Uterus (tissue), 4 donors: Measurements from ENCODE around the gene ELF4. TPM values are rescaled to one million over a fixed set of nuclear protein-coding genes. Genes with fewer than 3 reads are reported as not detected.

Experiments used
- DNase-seq, 2 donors: peaks; one replicate each; pipeline ENCODE4 v3.0.0-alpha.2; 2019 to 2020
- H3K27ac ChIP-seq, 2 donors: fragments of 200-600 bp; sonication (generic); 1 replicate in 1 of 2; 2 replicates in 1 of 2; pipeline ENCODE4 v1.5.1; 2016 to 2018
- H3K27me3 ChIP-seq, 2 donors: fragments of 200-600 bp; sonication (generic); one replicate each; pipeline ENCODE4 v1.5.1; 2018 to 2019; ENCODE audit warnings: control low read depth in 1 of 2
- H3K36me3 ChIP-seq, 2 donors: fragments of 200-600 bp; sonication (generic); one replicate each; pipeline ENCODE4 v1.5.1; 2019; ENCODE audit warnings: control low read depth in 1 of 2
- H3K4me1 ChIP-seq, 2 donors: fragments of 200-600 bp; sonication (generic); one replicate each; pipeline ENCODE4 v1.5.1; 2018 to 2019; ENCODE audit warnings: control low read depth in 1 of 2
- H3K4me3 ChIP-seq, 2 donors: fragments of 200-600 bp; sonication (generic); 1 replicate in 1 of 2; 2 replicates in 1 of 2; pipeline ENCODE4 v1.5.1; 2018 to 2019; ENCODE audit warnings: mild to moderate bottlenecking in 1 of 2
- H3K9me3 ChIP-seq, 2 donors: fragments of 200-600 bp; sonication (generic); one replicate each; pipeline ENCODE4 v1.5.1; 2019; ENCODE audit warnings: control low read depth in 1 of 2
- POLR2A ChIP-seq, 2 donors: fragments of 450-650 bp; IDR thresholded peaks; one replicate each; pipeline ENCODE4 v1.6.1; 2016; ENCODE audit warnings: antibody characterized with exemption in 2 of 2, mild to moderate bottlenecking in 1 of 2, moderate library complexity in 1 of 2
- intact Hi-C: fragments of 100-400 bp; cut with DNase I; formaldehyde crosslinking; loops from one replicate; pipeline ENCODE4 v1.15.1; 2023; ENCODE audit warnings: low total_unique reads
- total RNA-seq, 4 donors: library from RNA; depleted of rRNA in 3 of 4; stranded (reverse); fragments of >200 nt in 3 of 4; gene quantifications; one replicate each; pipeline versions ENCODE4 v1.1.0 to v1.2.4, GENCODE V29; 2014 to 2023
- TF ChIP-seq, protein P1 (sequence below), 4 experiments: fragments of 200-600 bp in 2 of 4; fragments of 450-650 bp in 2 of 4; sonication (generic) in 2 of 4; IDR thresholded peaks; one replicate each; pipeline ENCODE4 v1.5.1; 2016 to 2019; ENCODE audit warnings: antibody characterized with exemption in 4 of 4, mild to moderate bottlenecking in 2 of 4, moderate library complexity in 1 of 4
- donor health status: DM: yes; HTN: yes; CAD: no.

Gene ELF4
- total RNA-seq, 4 donors from 2014 or later, result 4.6 to 22.3 (median 11.8) TPM

DNA sequence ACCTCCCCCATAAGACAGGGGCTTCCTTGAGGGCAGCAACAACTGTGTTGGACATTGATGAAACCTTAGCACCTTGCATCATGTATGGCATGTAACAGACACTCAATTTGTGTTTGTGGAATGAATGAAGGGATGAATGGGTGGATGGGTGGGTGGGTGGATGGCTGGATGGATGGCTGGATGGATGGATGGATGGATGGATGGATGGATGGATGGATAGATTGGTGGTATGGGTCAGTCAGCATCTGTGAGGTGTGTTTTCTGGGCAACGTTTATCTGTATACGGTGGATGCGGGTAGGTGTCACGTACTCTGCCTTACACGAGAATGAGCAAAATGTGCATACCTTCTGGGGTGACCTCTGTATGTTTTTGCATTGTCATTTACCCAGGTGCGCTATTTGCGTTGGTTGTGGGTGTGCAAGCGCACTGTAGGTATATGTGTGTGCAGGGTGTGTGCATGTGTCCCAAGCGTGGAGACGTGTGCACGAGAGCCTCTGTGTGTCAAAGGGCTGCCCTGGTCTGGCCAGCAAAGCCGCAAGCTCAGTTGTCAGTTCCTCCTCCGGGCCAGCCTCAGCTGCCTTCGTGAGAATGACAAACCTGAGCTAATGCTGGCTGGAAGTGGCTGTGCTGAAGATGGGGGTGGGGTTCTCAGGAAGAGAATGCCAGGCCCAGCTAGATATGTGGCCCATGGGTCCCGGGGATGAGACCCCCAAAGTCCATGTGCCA, 26.5 kb downstream of the ELF4 start:
- H3K27ac ChIP-seq, result no peak overlapping the region
- no peak overlapping the region for H3K4me3 ChIP-seq
- H3K27me3 ChIP-seq, result no peaks in the 10 kb centered on the region
- no peak for DNase-seq
- TF ChIP-seq POLR2A (IDR thresholded peaks at IDR 0.05), result no peak
- intact Hi-C loops, result loop anchor here (5.0 kb wide), 1 partner anchor 108 kb away; no protein-coding TSS in a partner anchor
- H3K4me1 ChIP-seq, result no peaks in the 10 kb centered on the region
- H3K36me3 ChIP-seq, result no peaks in the 10 kb centered on the region
- no peaks in the 10 kb centered on the region for H3K9me3 ChIP-seq

DNA sequence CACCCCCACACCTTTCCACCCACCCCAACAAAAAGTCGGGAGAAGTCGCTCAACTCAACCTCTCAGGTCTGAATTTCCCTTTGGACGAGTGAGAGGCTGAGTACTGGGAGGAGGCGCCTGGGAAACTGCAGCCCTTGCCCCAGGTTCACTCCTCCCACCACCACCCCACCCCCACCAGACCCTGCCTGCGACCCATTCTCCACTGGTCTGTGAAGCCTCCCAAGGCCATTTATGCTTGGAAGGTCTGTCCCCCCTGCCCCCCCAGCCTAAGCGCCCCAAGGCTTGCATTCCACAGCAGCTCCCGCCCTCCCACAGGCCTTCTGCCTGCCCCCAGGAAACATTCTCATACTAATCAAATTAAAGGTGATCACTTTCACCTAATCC, 27.2 kb downstream of the ELF4 start:
- Histone ChIP-seq H3K36me3 (no peaks in the 10 kb centered on the region), H3K27ac (peak overlapping the region; percentile 70 to 71), H3K9me3 (no peaks in the 10 kb centered on the region), H3K4me1 (no peaks in the 10 kb centered on the region), H3K27me3 (no peaks in the 10 kb centered on the region), H3K4me3 (no peak overlapping the region)
- DNase-seq, result no peak
- TF ChIP-seq, protein P1, sequence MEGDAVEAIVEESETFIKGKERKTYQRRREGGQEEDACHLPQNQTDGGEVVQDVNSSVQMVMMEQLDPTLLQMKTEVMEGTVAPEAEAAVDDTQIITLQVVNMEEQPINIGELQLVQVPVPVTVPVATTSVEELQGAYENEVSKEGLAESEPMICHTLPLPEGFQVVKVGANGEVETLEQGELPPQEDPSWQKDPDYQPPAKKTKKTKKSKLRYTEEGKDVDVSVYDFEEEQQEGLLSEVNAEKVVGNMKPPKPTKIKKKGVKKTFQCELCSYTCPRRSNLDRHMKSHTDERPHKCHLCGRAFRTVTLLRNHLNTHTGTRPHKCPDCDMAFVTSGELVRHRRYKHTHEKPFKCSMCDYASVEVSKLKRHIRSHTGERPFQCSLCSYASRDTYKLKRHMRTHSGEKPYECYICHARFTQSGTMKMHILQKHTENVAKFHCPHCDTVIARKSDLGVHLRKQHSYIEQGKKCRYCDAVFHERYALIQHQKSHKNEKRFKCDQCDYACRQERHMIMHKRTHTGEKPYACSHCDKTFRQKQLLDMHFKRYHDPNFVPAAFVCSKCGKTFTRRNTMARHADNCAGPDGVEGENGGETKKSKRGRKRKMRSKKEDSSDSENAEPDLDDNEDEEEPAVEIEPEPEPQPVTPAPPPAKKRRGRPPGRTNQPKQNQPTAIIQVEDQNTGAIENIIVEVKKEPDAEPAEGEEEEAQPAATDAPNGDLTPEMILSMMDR (IDR thresholded peaks at IDR 0.05), result no peak
- no peak for TF ChIP-seq POLR2A (IDR thresholded peaks at IDR 0.05)
- intact Hi-C loops, result loop anchor here (5.0 kb wide), 1 partner anchor 109 kb away; no protein-coding TSS in a partner anchor

DNA sequence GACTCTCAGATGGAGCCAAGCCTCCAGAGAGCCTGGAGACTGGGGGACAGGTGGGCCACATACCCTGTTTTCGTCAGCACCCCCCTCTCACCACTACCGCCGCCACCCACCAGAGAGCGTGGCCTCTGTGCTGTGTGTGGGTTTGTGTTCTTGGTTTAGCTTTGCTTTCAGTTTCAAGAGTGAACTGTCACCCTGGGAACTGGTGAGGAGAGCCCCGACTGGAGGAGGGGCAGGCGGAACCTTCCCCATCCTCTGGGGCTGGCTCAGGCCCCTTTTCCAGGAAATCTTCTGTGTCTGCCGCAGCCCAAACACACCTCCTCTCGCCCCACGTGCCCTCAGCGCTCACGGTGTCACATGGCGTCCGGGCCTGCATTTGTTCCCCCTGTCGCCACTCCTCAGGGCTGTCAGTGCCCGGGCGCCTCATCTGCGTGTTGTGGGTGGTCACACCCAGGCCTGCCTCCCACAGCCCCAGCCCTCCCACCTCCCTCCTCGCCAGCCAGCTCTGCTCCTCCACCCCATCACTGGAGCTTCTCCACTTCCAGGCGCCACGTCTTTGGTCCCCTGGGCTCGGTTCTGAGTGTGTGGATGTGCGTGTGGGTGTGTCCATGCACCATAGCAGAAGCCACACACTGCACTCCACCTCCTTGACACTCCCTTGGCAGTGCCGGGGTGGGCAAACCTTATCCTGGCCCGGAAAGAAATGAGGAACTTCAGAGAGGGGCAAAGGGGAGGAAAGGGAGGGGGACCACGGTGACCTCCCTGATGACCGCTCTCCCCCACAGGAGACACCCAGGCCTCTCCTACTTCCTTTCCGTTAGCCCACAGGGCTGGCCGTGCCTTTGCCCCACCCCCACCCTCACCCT, 27.8 kb downstream of the ELF4 start:
- no peak overlapping the region for H3K4me3 ChIP-seq

DNA sequence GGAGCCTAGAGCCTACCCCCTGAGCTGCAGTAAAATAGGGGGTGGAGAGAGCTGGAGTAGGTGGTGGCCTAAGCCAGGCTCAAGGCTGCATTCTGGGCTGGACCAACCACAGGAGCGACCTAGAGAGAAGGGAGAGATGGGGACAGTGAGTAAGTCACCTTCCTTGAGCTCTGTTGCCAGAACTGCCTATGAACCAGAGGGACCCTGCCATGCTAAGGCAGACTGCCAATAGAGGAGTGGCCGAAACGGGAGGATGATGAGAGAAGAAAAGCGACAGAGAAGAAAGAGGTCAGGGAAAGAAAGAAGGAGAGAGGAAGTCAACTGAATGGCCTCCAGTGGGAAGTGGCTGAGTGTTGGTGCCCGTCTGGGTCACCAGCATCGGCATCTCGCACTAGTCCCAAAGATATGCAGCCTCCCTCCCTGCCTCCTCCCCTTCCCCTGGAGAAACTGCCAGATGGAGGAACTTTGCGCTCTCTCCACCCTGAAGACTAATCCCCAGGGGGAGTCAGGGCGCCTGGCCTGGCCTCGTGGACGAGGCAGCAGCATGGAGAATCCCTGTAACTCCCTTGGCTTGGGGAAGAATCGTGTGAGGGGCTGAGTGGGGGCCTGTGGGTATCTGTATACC, 28.8 kb downstream of the ELF4 start:
- intact Hi-C loops, result loop anchor here (5.0 kb wide), 1 partner anchor 111 kb away; no protein-coding TSS in a partner anchor
- peak overlapping the region; percentile 70 to 71 for H3K27ac ChIP-seq

More for the DNA sequence above, 27.8 kb downstream of the ELF4 start:
- intact Hi-C loops, result loop anchor here (5.0 kb wide), 1 partner anchor 110 kb away; no protein-coding TSS in a partner anchor
- Histone ChIP-seq H3K9me3 (no peaks in the 10 kb centered on the region), H3K36me3 (no peaks in the 10 kb centered on the region), H3K27ac (peak overlapping the region; percentile 70 to 71), H3K4me1 (no peaks in the 10 kb centered on the region), H3K27me3 (no peaks in the 10 kb centered on the region)
- DNase-seq, result peak; percentile 33 to 41
- TF ChIP-seq POLR2A (IDR thresholded peaks at IDR 0.05), result no peak
- TF ChIP-seq, protein P1 (IDR thresholded peaks at IDR 0.05), result peak in 3 of 4 experiments; percentile 5 to 20 (median 6)

More for the DNA sequence above, 28.8 kb downstream of the ELF4 start:
- H3K4me1 ChIP-seq, result no peaks in the 10 kb centered on the region
- H3K4me3 ChIP-seq, result no peak overlapping the region
- no peak for TF ChIP-seq POLR2A (IDR thresholded peaks at IDR 0.05)
- TF ChIP-seq, protein P1 (IDR thresholded peaks at IDR 0.05), result no peak
- H3K36me3 ChIP-seq, result no peaks in the 10 kb centered on the region
- H3K9me3 ChIP-seq, result no peaks in the 10 kb centered on the region
- no peak for DNase-seq
- H3K27me3 ChIP-seq, result no peaks in the 10 kb centered on the region
